Measurements from ENCODE around the gene HOXA4. TPM values are rescaled to one million over a fixed set of nuclear protein-coding genes. Genes with fewer than 3 reads are reported as not detected.

HOXA4 gene
- total RNA-seq, 1 donor = 0.72 TPM

DNA sequence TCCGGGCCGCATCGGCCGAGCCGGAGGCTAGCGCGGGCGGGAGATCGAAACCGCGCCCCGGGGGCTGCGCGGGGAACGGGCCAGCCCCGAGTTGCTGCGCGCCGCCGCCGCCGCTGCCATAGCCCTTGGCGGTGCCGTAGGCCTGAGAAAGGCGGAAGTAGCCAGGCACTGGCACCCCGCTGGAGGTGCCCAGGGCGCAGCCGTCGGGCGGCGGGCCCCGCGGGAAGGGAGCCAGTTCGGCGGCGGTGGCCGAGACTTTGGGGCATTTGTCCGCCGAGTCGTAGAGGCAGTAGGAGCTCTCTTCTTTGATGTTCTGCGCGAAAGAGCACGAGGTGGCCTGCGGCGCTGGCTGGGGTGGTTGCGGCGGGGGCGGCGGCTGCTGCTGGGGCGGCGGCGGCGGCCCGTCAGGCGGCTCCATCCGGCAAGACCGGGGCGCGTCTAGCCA is 43.0 kb upstream of the HOXA4 start:
- Histone ChIP-seq H3K27me3 (ENCODE audit: insufficient read depth, low read length) (no peaks in the 10 kb centered on the region), H2AFZ (ENCODE audit: low read length) (no peak overlapping the region)

DNA sequence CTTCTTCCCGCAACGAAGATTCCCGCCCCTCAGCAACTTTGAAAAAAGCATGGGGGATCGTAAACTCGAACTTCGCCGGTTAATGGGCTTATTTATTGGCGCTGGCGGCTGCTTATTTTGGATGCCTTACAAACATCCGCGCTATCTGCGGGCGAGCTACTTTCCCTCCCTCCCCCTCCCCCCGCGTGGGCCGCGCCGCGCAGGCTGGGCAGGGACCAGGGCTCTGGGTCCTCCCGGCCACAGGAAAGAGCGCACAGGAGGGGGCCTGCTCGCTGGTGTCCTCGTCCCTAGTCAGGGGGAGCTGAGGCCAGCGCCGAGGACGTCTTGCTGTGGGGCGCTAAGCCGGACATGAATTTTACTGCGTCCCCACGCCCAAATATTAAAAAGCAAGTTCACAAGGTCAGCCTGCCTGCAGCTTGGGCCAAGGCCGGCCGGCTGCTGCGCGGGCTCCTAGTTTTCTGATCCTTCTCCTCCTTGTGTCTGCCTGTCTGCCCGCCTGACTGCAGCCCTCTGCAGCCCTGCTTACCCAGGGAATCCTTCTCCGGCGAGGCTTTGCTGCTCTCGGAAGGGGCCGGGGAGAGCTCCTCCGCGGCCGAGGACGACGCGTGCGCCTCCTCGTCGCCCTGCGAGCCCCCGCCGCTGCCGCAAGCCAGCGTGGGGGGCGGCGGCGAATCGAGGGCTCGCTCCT is 42.4 kb upstream of the HOXA4 start:
- peaks cover 44% of the 10 kb centered on the region for H3K4me1 ChIP-seq (ENCODE audit: insufficient read depth, low read length)
- H3K9me3 ChIP-seq (ENCODE audit: low read depth, low read length) = no peaks in the 10 kb centered on the region
- no peak overlapping the region for H2AFZ ChIP-seq (ENCODE audit: low read length)
- peak; percentile 97 for DNase-seq (ENCODE audit: insufficient read length, low spot score, missing footprints)
- peak overlapping the region; percentile 75 for H3K4me3 ChIP-seq (ENCODE audit: insufficient read depth, low read length)
- peaks cover 7% of the 10 kb centered on the region for H4K20me1 ChIP-seq (ENCODE audit: insufficient read depth, low read length)
- peak overlapping the region; percentile 76 for H3K27ac ChIP-seq (ENCODE audit: low read depth, low read length)
- no peaks in the 10 kb centered on the region for H3K27me3 ChIP-seq (ENCODE audit: insufficient read depth, low read length)
- TF ChIP-seq, protein P1, sequence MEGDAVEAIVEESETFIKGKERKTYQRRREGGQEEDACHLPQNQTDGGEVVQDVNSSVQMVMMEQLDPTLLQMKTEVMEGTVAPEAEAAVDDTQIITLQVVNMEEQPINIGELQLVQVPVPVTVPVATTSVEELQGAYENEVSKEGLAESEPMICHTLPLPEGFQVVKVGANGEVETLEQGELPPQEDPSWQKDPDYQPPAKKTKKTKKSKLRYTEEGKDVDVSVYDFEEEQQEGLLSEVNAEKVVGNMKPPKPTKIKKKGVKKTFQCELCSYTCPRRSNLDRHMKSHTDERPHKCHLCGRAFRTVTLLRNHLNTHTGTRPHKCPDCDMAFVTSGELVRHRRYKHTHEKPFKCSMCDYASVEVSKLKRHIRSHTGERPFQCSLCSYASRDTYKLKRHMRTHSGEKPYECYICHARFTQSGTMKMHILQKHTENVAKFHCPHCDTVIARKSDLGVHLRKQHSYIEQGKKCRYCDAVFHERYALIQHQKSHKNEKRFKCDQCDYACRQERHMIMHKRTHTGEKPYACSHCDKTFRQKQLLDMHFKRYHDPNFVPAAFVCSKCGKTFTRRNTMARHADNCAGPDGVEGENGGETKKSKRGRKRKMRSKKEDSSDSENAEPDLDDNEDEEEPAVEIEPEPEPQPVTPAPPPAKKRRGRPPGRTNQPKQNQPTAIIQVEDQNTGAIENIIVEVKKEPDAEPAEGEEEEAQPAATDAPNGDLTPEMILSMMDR (IDR thresholded peaks at IDR 0.05; ENCODE audit: extremely low read depth, low read depth, low read length) = no peak
- H3K36me3 ChIP-seq (ENCODE audit: insufficient read depth, low read length) = peaks cover 15% of the 10 kb centered on the region
- peaks cover 100% of the 10 kb centered on the region for H3K79me2 ChIP-seq (ENCODE audit: insufficient read depth, low read length)
- H3K4me2 ChIP-seq (ENCODE audit: insufficient read depth, low read length) = peak overlapping the region; percentile 99

More for the DNA sequence above, 43.0 kb upstream of the HOXA4 start:
- Histone ChIP-seq H3K79me2 (ENCODE audit: insufficient read depth, low read length) (peaks cover 100% of the 10 kb centered on the region), H3K4me1 (ENCODE audit: insufficient read depth, low read length) (peaks cover 43% of the 10 kb centered on the region), H3K36me3 (ENCODE audit: insufficient read depth, low read length) (peaks cover 13% of the 10 kb centered on the region), H3K4me3 (ENCODE audit: insufficient read depth, low read length) (peak overlapping the region; percentile 75), H4K20me1 (ENCODE audit: insufficient read depth, low read length) (peaks cover 7% of the 10 kb centered on the region), H3K4me2 (ENCODE audit: insufficient read depth, low read length) (peak overlapping the region; percentile 99), H3K9me3 (ENCODE audit: low read depth, low read length) (no peaks in the 10 kb centered on the region), H3K27ac (ENCODE audit: low read depth, low read length) (peak overlapping the region; percentile 76)
- TF ChIP-seq, protein P1 (IDR thresholded peaks at IDR 0.05; ENCODE audit: extremely low read depth, low read depth, low read length) = no peak
- DNase-seq (ENCODE audit: insufficient read length, low spot score, missing footprints) = peak; percentile 79

GRCh38 chr7:27172315-27172774 is 41.8 kb upstream of the HOXA4 start:
- Histone ChIP-seq H2AFZ (ENCODE audit: low read length) (no peak overlapping the region), H3K9me3 (ENCODE audit: low read depth, low read length) (no peaks in the 10 kb centered on the region), H3K79me2 (ENCODE audit: insufficient read depth, low read length) (peaks cover 100% of the 10 kb centered on the region), H3K36me3 (ENCODE audit: insufficient read depth, low read length) (peaks cover 18% of the 10 kb centered on the region), H3K4me2 (ENCODE audit: insufficient read depth, low read length) (peak overlapping the region; percentile 99), H3K27me3 (ENCODE audit: insufficient read depth, low read length) (no peaks in the 10 kb centered on the region), H3K4me3 (ENCODE audit: insufficient read depth, low read length) (peak overlapping the region; percentile 75), H3K27ac (ENCODE audit: low read depth, low read length) (peak overlapping the region; percentile 76), H4K20me1 (ENCODE audit: insufficient read depth, low read length) (peaks cover 7% of the 10 kb centered on the region), H3K4me1 (ENCODE audit: insufficient read depth, low read length) (peaks cover 44% of the 10 kb centered on the region)
- TF ChIP-seq, protein P1 (IDR thresholded peaks at IDR 0.05; ENCODE audit: extremely low read depth, low read depth, low read length) = no peak
- DNase-seq (ENCODE audit: insufficient read length, low spot score, missing footprints) = peak; percentile 79

GRCh38 chr7:27171637-27172314 is 41.2 kb upstream of the HOXA4 start:
- TF ChIP-seq, protein P1 (IDR thresholded peaks at IDR 0.05; ENCODE audit: extremely low read depth, low read depth, low read length) = no peak
- Histone ChIP-seq H3K4me1 (ENCODE audit: insufficient read depth, low read length) (peaks cover 44% of the 10 kb centered on the region), H3K27ac (ENCODE audit: low read depth, low read length) (peak overlapping the region; percentile 76), H3K4me2 (ENCODE audit: insufficient read depth, low read length) (peak overlapping the region; percentile 99), H3K4me3 (ENCODE audit: insufficient read depth, low read length) (peak overlapping the region; percentile 75), H3K9me3 (ENCODE audit: low read depth, low read length) (no peaks in the 10 kb centered on the region), H3K27me3 (ENCODE audit: insufficient read depth, low read length) (no peaks in the 10 kb centered on the region), H3K36me3 (ENCODE audit: insufficient read depth, low read length) (peaks cover 18% of the 10 kb centered on the region), H2AFZ (ENCODE audit: low read length) (no peak overlapping the region), H3K79me2 (ENCODE audit: insufficient read depth, low read length) (peaks cover 100% of the 10 kb centered on the region), H4K20me1 (ENCODE audit: insufficient read depth, low read length) (peaks cover 7% of the 10 kb centered on the region)
- peak; percentile 80 for DNase-seq (ENCODE audit: insufficient read length, low spot score, missing footprints)
